HepG2 (cell line): Measurements from ENCODE around the gene DSTN. TPM values are rescaled to one million over a fixed set of nuclear protein-coding genes. Genes with fewer than 3 reads are reported as not detected.
A peak's percentile ranks its signal among the peaks of the same experiment; 100 is the strongest.

Experiments
- BRCA1 ChIP-seq: sonication (generic); formaldehyde crosslinking; IDR thresholded peaks from 2 replicates; pipeline ENCODE4 v1.4.0; 2020; ENCODE audit warnings: missing genetic modification reagents
- CBFB ChIP-seq: sonication (generic); formaldehyde crosslinking; IDR thresholded peaks from 2 replicates; pipeline ENCODE4 v1.4.0; 2020; ENCODE audit warnings: missing genetic modification reagents
- CC2D1A ChIP-seq: sonication (generic); formaldehyde crosslinking; IDR thresholded peaks from 2 replicates; pipeline ENCODE4 v1.8.1; 2023; ENCODE audit warnings: mild to moderate bottlenecking, missing genetic modification reagents
- FOSL2 ChIP-seq: sonication (generic); formaldehyde crosslinking; IDR thresholded peaks from 2 replicates; pipeline ENCODE4 v1.4.0; 2020; ENCODE audit warnings: missing genetic modification reagents
- HNRNPK ChIP-seq: fragments of 200-400 bp; formaldehyde crosslinking; IDR thresholded peaks from 2 replicates; pipeline ENCODE4 v1.6.1; 2018; ENCODE audit warnings: low read length, low read depth, moderate library complexity, mild to moderate bottlenecking; ENCODE audit not compliant: poor library complexity, severe bottlenecking
- MXD1 ChIP-seq: sonication (generic); formaldehyde crosslinking; IDR thresholded peaks from 2 replicates; pipeline ENCODE4 v1.4.0; 2020; ENCODE audit warnings: mild to moderate bottlenecking, missing genetic modification reagents
- NBN ChIP-seq: fragments of 450-650 bp; conservative IDR thresholded peaks from 2 replicates; pipeline ENCODE4 v1.6.1; 2017
- SNAI1 ChIP-seq: sonication (generic); formaldehyde crosslinking; IDR thresholded peaks from 2 replicates; pipeline ENCODE4 v1.5.0; 2020; ENCODE audit warnings: mild to moderate bottlenecking, missing genetic modification reagents, borderline replicate concordance
- SOX5 ChIP-seq: IDR thresholded peaks from 2 replicates; pipeline ENCODE4 v1.6.1; 2016; ENCODE audit warnings: borderline replicate concordance
- SP1 ChIP-seq, 2 experiments: fragments of 450-650 bp in 1 of 2; sonication (generic) in 1 of 2; formaldehyde crosslinking in 1 of 2; IDR thresholded peaks; 2 replicates each; pipeline versions ENCODE4 v1.4.0 to v1.6.1; 2016 to 2020; ENCODE audit warnings: missing genetic modification reagents in 1 of 2
- SRSF4 ChIP-seq: fragments of 200-400 bp; formaldehyde crosslinking; IDR thresholded peaks from one replicate; pipeline ENCODE4 v1.6.1; 2018; ENCODE audit warnings: mild to moderate bottlenecking, low read depth, low read length, moderate library complexity; ENCODE audit not compliant: poor library complexity, severe bottlenecking
- THAP7 ChIP-seq: sonication (generic); formaldehyde crosslinking; IDR thresholded peaks from 2 replicates; pipeline ENCODE4 v1.8.1; 2023; ENCODE audit warnings: mild to moderate bottlenecking, missing genetic modification reagents
- TMF1 ChIP-seq: sonication (generic); formaldehyde crosslinking; IDR thresholded peaks from 2 replicates; pipeline ENCODE4 v1.8.1; 2022; ENCODE audit warnings: low read depth, missing genetic modification reagents
- YY1 ChIP-seq: IDR thresholded peaks from 2 replicates; pipeline ENCODE4 v1.6.1; 2011; ENCODE audit warnings: low read length, low read depth, moderate library complexity, mild to moderate bottlenecking; ENCODE audit not compliant: insufficient read depth, insufficient replicate concordance
- ZBTB4 ChIP-seq: sonication (generic); formaldehyde crosslinking; IDR thresholded peaks from 2 replicates; pipeline ENCODE4 v1.4.0; 2020; ENCODE audit warnings: missing genetic modification reagents, mild to moderate bottlenecking, borderline replicate concordance
- ZC3H4 ChIP-seq: sonication (generic); formaldehyde crosslinking; IDR thresholded peaks from 2 replicates; pipeline ENCODE4 v1.4.0; 2020; ENCODE audit warnings: missing genetic modification reagents, borderline replicate concordance
- ZKSCAN1 ChIP-seq: fragments of 150-350 bp; IDR thresholded peaks from 2 replicates; pipeline ENCODE4 v1.6.1; 2014; ENCODE audit warnings: low read length
- ZMAT3 ChIP-seq: sonication (generic); formaldehyde crosslinking; conservative IDR thresholded peaks from 2 replicates; pipeline ENCODE4 v1.7.0; 2021; ENCODE audit warnings: missing genetic modification reagents
- ZNF552 ChIP-seq: sonication (generic); formaldehyde crosslinking; IDR thresholded peaks from 2 replicates; pipeline ENCODE4 v1.9.0; 2022; ENCODE audit warnings: missing genetic modification reagents, mild to moderate bottlenecking, borderline replicate concordance
- ZNF672 ChIP-seq: sonication (generic); formaldehyde crosslinking; IDR thresholded peaks from 2 replicates; pipeline ENCODE4 v1.8.1; 2022; ENCODE audit warnings: missing genetic modification reagents
- ZNF678 ChIP-seq: sonication (generic); formaldehyde crosslinking; IDR thresholded peaks from 2 replicates; pipeline ENCODE4 v1.4.0; 2020; ENCODE audit warnings: mild to moderate bottlenecking, missing genetic modification reagents
- ZNF710 ChIP-seq: sonication (generic); formaldehyde crosslinking; IDR thresholded peaks from 2 replicates; pipeline ENCODE4 v1.5.0; 2020; ENCODE audit warnings: mild to moderate bottlenecking, missing genetic modification reagents, borderline replicate concordance
- ZNF746 ChIP-seq: sonication (generic); formaldehyde crosslinking; IDR thresholded peaks from 2 replicates; pipeline ENCODE4 v1.8.0; 2022; ENCODE audit warnings: mild to moderate bottlenecking, missing genetic modification reagents
- ZSCAN22 ChIP-seq: sonication (generic); formaldehyde crosslinking; IDR thresholded peaks from 2 replicates; pipeline ENCODE4 v1.4.0; 2020; ENCODE audit warnings: mild to moderate bottlenecking, missing genetic modification reagents
- polyA plus RNA-seq, 8 experiments: library from polyadenylated mRNA; depleted of rRNA in 3 of 8; stranded (reverse) in 7 of 8; unstranded in 1 of 8; fragments of >200 nt; fragmentation: Illumina TruSeq in 4 of 8; extraction: Trizol in 4 of 8; gene quantifications; 2 replicates each; pipeline versions ENCODE4 v1.2.1 to v1.2.3, GENCODE V29; 2011 to 2016; ENCODE audit warnings: low read depth in 4 of 8, missing spikeins in 1 of 8, mixed read lengths in 1 of 8; ENCODE audit not compliant: insufficient read depth in 1 of 8
- total RNA-seq, 5 experiments: library from RNA; depleted of rRNA; stranded (reverse); fragments of >200 nt; fragmentation: Illumina TruSeq; extraction: Trizol; gene quantifications; 2 replicates each; pipeline ENCODE4 v1.2.3, GENCODE V29; 2016; ENCODE audit warnings: low read depth in 1 of 5

The DSTN gene
- total and polyA plus RNA-seq, 2 of the 13 experiments (the other 11 are each of a cell fraction or from before 2014, with no cell fraction given) = 27.6 to 106 TPM

- peak; percentile 55 for TF ChIP-seq YY1
- TF ChIP-seq FOSL2 (CRISPR knock-in tag) = peak; percentile 4; the same call in 1 of the 2 replicates
- TF ChIP-seq ZKSCAN1 = no peak
- TF ChIP-seq BRCA1 (CRISPR knock-in tag) = no peak
- TF ChIP-seq SRSF4 = peak; percentile 43
- peak; percentile 51; the same call in 1 of the 2 replicates for TF ChIP-seq ZMAT3 (CRISPR knock-in tag)
- TF ChIP-seq ZC3H4 (CRISPR knock-in tag) = peak; percentile 76; the same call in 1 of the 2 replicates
- no peak for TF ChIP-seq ZNF746
- peak; percentile 100 for TF ChIP-seq HNRNPK
- peak; percentile 85; the same call in 1 of the 2 replicates for TF ChIP-seq THAP7
- peak; percentile 94 for TF ChIP-seq ZBTB4
- TF ChIP-seq MXD1 (CRISPR knock-in tag) = peak; percentile 97
- TF ChIP-seq CC2D1A = 0 out of 2 replicates have a peak, but pooled peaks have one; percentile 35
- TF ChIP-seq ZSCAN22 (CRISPR knock-in tag) = no peak
- 0 out of 2 replicates have a peak, but pooled peaks have one; percentile 35 for TF ChIP-seq ZNF672 (CRISPR knock-in tag)
- peak; percentile 82; the same call in 1 of the 2 replicates for TF ChIP-seq ZNF710 (CRISPR knock-in tag)
- peak; percentile 53; the same call in 1 of the 2 replicates for TF ChIP-seq SNAI1 (CRISPR knock-in tag)
- peak; percentile 85 for TF ChIP-seq ZNF552 (CRISPR knock-in tag)
- TF ChIP-seq NBN = no peak
- TF ChIP-seq SOX5 = no peak
- TF ChIP-seq TMF1 = 0 out of 2 replicates have a peak, but pooled peaks have one; percentile 29
- TF ChIP-seq SP1 (IDR thresholded peaks at IDR 0.05) = no peak
- peak; percentile 43 for TF ChIP-seq SP1 (CRISPR knock-in tag; IDR thresholded peaks at IDR 0.05)
- TF ChIP-seq CBFB (CRISPR knock-in tag) = peak; percentile 67
- no peak for TF ChIP-seq ZNF678
These were observed at the start of gene DSTN (continued) for GRCh38 chr20:17569616-17570346.
